Stimulated activated CD8-positive, alpha-beta memory T cell treated with anti-CD3 and anti-CD28 coated beads, Interleukin-15, amount 100 ng/mL, for 1 hour (primary cell): ENCODE data around the gene PRRC2B.
A peak's percentile ranks its signal among the peaks of the same experiment; 100 is the strongest.

Source experiments
- DNase-seq: peaks from one replicate; pipeline ENCODE4 v3.0.0-alpha.2; 2020; ENCODE audit warnings: low read depth

Gene PRRC2B

DNA sequence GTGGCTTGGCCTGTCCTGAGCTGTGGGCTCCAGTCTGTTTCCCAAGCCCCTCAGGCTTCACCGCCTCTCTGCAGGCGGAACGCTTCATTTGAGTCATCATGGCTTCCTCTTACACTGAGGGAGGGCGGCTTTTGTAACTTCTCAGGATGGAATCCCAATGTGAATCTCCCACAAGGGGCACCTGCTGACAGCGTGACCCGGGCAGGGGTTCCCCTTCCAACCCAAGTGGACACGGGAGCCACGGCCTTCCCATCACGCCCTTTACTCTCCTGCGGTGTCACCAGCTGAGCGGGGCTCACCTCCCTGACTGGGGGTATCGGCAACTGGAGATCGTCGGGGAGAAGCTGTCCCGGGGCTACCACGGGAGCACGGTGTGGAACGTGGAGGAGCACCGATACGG lies 124.7 kb downstream of the PRRC2B start:
- DNase-seq: no peak

DNA sequence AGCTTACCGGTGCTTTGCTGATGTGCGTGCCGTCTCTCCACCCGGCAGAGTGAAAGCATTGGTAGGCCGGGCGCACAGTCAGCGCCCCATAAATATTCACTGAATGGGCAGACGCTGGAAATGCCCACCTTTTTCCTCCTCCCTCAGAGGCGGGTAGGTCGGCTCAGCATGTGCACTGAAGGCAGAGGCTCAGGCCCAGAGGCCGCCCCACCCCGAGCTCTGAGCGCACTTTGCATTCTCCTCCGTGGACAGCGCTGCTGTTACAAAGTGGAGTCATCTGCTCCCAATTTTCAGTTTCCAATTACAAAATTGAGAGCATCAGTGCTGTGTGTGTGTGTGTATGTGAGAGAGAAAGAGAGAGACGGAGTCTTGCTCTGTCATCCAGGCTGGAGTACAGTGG lies 126.6 kb downstream of the PRRC2B start:
- DNase-seq: no peak

DNA sequence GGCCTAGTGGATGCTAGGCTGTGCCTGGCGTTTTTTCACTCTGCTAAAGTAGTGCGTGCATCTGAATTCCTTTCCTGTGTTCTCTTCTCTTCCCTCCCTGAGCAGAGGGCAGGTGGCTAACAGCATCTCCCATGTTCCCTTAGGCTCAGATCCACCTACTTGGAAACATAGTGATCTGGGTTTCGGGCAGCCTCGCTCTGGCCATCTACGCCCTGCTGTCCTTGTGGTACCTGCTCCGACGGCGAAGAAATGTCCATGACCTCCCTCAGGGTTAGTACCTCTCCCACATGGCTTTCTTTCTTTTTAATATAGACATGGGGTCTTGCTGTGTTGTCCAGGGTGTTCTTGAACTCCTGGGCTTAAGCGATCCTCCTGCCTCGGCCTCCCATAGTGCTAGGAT lies 127.3 kb downstream of the PRRC2B start:
- DNase-seq: no peak

DNA sequence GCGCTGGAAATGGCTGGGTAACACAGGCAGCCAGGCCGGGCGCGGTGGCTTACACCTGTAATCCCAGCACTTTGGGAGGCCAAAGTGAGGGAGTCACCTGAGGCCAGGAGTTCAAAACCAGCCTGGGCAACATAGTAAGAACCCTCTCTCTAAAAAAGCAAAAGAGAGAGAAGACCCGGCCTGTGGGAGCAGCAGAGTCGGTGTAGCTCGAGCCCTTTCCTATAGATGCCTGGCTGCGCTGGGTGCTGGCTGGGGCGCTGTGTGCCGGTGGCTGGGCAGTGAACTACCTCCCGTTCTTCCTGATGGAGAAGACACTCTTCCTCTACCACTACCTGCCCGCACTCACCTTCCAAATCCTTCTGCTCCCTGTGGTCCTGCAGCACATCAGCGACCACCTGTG lies 127.9 kb downstream of the PRRC2B start:
- DNase-seq: no peak

DNA sequence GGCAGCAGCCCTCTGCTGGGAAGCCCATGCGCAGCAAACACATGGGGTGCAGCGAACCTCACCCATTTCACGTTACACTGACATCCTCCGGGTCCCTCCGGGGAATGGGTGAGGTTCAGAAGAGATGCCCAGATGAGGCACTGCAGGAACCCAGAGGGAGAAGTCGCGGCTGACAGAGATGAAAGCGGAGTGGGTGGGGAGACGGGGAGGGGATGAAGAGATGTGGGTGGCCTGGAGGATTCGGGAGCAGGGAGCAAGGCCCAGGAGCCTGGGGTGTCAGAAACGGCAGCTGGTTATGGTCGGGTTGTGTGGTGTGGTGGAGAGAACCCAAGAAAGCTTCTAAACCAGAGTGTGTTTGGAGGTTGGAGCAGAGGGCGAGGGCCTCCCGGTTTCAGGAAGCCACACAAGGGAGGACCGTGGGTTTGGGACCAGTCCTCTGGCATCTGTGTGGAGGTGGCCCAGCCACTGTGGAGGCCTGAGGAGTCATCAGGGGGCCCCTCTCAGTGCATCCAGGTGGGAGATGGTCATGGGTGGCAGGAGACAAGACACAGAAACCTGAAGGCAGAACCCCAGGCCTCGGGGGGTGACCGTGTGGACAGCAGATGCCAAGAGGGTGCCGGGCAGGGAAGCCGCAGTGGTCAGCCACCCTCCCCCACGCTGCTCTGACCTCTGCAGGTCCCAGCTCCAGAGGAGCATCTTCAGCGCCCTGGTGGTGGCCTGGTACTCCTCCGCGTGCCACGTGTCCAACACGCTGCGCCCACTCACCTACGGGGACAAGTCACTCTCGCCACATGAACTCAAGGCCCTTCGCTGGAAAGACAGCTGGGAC lies 128.6 kb downstream of the PRRC2B start:
- DNase-seq: no peak

DNA sequence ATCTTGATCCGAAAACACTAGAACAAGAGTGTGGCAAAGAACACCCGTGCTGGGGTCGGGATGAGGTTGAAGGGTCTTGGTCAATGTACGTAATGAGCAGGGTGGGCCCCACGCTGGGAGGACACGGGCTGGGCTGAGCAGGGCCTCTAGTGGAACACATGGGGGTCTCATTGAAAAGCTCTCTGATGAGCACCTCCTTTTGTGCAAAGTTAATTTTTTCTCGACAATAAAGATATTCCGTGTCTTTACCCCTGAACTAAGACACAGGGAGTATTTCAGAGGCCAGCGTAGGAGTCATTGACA lies 129.2 kb downstream of the PRRC2B start:
- DNase-seq: no peak

DNA sequence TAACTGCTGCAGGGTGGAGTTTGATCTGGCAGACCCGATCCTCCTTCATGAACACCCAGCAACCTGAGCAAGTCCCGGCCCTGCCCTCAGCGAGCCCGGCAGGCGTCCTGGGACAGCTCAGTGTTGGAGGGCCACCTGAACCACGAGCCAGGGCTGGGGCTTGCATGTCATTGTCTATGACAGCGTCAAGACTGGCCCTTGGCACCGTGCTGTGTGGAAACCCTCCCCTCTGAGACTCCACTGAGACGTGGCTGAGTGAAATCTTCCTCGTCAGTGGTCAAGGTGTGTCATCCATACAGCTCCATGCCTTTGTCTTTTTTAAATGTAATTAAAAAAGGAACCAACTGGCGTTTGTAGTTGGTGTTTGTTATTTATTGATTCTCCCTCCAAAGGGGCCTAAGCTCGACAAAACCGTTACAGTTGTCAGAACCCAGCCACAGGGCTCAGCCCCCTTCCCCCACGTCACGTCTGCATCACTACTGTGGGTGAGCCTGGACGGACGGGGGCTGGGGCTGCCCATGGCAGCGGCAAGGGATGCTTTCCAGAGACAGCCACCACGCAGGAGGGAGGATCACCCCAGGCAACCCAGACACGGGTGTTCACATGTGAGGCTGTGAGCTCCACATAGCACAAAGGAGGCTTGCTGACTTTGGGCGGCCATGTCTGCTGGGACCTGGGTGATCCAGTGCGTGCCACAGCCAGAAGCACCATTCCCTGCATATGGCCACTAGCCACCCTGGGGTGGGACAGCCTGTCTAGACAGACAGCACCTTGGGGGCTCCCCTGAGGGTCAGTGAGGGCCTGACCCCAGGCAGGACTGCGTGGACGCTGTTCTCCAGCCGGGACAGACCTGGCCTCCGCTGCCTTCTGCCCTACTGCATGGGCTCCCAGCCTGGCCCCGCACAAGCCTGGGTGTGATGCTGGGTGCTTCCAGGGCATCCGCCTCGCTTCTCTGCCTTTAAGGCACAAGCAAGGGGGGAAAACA lies 129.9 kb downstream of the PRRC2B start:
- no peak for DNase-seq

DNA sequence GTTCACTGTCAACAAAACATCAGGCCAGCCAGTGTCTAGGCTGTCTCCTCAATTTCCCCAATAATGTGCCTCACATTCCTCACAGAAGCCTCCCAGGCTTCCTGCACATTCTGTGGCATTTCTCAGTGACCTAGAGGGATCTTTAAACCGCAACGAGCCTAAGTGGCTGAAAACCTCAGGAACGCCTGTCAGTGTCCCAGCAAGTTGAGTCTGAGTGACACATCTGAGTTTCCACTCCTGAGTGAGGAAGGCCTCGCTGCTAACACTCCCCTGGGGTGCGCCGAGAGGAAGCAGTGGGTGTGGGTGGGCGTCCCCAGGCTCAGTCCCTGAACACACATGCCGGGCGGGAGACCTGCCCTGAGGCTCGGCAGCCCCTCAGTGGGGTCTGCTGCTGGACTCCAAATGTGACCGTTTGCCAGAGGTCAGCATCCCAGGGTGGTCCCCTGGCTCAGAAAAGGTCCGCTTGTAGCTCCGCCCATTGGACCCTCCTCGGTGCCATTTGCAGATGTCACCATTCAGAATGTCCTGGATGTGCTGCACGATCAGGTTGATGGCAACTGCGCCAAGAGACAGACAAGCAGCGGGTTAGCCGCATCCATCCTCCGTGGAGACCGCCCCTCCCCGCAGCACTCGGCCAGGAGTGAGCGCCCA lies 130.9 kb downstream of the PRRC2B start:
- no peak for DNase-seq

DNA sequence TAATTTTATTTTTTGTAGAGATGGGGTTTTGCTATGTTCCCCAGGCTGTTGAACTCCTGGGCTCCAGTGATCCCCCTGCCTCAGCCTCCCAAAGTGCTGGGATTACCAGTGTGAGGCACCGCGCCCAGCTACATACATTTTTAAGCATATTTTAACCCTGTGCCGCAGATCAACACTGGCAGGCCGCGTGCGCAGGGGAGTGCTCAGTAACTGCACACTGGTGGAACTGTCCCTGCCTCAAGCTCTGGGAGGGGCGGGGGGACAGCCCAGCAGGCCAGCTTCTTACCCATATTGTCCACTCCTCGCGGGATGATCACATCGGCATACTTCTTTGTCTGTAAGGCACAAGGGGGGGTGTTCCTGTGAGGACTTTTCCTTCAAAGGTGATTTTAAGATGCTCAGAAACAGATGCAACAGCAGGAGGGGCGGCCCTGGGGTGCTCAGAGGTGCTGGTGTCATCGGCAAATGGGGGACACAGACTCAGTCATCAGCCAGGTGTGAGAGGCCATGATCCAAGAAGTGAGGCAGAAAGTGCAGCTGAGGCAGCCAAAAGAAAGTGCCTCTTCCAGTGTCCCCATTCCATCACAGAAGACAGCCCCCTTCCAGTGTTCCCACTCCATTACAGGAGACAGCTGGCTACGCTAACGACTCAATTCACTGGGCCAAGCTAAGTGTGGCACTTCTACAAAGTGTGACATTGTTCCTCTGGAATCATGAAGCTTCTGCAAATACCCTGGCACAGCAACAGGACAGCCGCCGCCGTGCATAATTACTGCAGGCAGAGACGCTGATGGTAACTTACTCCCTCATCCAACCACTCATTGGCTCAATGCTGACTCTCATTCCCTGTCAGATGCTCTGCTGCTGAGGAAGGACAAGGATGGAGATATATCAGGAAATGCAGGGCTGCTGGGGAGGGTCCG lies 132.0 kb downstream of the PRRC2B start:
- DNase-seq: no peak

DNA sequence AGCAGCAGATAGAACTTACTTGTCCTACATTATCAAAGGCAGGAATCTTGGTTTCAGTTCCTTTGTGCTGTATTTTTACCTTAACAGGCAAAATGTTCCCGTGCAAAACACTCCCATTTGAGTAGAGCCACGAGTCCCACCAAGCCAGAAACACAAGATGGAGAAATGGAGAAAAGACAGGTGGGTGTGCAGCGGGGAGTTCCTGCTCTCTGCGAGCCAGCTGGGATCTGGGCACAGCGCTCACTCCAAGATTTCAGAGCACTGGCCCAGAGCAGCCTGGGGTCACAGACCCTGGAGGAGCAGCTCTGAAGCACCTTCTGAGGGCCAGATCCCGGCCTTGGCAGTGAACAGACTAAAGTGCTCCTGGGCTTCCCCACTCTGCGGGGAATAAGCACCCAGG lies 134.3 kb downstream of the PRRC2B start:
- DNase-seq: no peak

DNA sequence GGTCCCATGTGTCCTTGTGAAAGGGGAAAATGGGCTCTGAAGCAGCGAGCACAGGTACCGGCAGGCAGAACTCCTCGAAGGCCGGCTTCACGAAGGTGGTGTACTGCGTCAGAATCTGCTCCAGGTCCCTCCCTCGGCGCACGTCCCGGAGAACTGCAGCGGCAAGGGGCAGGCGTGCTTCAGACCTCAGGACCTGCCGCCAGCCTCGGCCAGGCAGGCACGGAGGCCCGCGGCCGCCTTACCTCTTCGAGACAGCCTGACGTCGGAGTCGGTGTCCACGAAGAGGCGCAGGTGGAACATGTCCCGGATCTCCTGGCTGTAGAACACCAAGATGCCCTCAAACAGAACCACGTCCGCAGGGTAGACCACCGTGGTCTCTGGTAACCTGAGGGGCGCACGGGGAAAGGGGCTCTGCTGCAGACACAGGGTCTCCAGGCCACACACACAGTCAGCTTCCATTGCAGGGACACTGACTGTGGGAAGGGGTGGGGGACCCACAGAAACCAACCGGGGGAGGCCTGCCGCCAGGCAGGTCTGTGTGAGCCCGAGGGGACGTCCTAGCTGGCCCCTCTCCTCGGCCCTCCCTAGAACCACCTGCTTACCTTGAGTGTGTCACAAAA lies 135.1 kb downstream of the PRRC2B start:
- DNase-seq: no peak

DNA sequence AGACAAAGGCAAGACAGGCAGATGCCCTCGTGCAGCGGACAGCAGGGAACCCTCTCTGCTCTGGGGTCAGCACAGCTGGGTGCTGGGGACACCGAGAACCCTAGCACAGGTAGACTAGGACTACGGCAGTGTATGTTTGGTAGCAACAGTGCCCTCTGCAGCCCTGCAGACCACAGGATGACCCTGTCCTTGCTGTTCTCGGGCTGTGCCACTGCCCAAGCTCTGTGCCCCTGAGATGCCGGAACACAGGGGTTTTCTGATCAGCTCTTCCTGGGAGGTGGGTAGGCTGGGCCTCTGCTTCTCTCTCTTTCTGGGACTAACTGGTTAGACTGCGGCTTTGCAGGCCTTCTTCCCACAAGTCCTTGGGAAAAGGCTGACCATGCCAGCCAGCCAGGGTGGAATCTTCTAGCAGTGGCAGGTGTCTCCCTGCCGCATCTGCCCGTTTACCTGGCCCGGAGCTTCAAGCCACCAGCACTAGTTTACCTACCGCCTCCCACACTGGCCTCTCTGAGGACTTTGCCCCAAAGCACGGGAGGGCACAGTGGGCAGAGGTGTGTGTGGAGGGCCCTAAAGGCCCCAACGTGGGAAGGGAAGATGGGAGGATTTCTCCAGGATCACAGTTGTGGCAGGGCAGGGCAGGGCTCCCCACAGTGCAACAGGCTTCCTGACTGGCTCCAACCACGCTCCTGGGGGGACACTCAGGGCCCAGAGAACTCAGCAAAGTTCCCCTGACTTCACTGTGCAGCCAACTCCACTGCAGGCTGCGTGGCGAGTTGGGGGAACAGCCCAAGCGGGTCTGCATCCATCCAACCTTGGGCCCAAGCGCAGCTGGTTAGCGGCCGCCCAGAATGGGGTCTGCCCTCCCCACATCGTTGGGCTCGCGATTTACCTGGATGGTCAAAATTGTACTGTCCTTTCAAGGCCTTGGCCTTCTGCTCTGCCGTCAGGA lies 136.0 kb downstream of the PRRC2B start:
- DNase-seq: no peak

DNA sequence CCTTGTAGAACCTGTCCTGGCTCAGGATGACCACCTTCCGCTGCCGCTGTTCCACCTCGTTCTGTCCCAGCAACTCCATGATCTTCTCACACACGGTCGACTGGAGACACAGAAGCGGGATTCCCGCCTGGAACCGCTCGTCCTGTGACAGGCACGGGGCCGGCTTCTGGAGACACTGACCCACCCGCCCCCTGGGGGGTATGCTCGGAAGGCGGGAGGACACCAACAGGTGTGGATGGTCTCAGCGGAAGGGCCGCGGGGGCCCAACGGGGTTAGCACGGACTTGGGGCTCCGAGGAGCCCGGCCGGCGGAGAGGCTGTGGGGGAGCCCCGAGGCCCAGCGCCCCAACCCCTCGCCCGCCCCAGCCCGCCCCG lies 136.6 kb downstream of the PRRC2B start:
- DNase-seq: no peak

DNA sequence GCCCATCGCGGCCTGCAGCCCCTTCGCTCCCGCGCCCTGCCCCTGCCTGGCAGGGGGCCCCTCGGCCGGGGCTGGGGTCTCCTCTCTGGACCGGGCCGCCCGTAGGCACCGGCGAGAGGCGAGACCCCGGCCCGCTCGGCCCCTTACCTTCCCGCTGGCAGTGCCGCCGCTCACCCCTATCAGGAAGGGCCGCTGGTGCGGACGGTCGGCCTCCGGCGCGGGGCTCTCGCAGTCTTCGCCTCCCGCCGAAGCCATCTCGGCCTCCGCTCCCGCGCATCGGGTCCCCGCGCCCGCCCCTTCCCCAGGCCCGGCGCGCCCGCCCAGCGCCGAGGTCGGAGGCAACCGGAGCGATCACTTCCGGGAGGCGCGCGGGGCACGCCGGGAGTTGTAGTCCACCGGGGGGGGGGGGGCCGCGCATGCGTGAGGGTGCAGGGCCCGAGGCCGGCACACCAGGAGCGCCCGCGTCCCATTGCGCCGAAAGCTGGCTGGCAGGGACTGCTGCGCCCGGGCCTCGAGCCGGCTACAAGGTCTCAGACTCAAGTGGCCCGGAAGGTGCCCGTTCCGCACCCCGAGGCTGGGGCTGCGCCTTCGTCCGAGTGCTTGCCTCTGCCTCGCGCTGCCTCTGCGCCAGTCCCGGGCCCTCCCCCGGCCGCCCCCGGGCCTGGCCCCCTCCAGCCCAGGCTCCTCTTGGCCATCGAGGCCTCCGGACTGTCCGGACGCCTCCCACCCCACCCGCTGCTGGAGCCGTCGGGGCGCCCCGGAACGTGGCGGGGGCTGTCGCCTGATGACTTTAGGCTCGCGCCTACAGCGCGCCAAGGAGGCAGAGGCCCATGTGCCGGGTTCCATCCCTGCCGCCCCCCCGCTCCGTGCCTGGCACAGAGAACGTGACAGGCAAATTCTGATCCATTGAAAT lies 137.3 kb downstream of the PRRC2B start, which contains the start of gene UCK1:
UCK1 (minus strand) TSS at position 344 of the 913 bp plus-strand sequence; CDS start at position 255, 89 bp downstream.
- peak; percentile 42 for DNase-seq

DNA sequence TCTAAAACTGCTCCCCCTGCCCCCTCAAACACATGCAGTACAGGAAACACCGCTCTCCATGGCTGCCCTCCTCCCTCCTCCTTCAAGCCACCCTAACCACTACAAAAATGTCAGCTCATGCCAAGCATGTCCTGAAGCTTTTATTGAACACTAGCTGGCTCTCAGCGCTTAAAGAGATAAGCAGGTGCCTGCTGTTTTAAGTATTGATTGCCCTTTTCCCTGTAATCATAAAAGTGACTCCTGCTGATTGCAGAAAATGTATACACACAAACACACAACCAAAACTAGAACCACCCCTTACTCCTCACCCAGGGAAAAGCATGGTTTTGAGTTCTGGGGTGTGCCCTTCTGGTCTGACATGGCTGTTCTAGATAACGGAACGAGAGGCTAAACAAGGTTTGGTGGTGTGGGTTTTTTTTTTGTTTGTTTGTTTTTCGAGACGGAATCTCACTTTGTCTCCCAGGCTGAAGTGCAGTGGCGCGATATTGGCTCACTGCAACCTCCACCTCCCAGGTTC lies 140.9 kb downstream of the PRRC2B start:
- DNase-seq: no peak

DNA sequence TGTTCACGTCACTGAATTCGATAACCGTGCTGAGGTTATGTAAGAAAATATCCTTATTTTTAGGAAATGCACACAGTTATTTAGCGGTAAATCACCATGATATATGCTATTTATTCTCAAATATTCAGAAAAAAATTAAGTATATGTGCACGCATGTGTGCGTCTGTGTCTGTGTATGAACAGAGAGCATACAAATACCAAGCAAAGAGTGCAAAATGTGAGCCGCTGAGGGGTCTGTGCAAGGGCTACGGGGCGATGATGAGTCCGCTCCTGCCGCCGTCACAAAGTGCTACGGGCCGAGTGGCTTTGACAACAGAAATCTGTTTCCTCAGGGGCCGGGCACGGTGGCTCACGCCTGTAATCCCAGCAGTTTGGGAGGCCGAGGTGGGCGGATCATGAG lies 144.1 kb downstream of the PRRC2B start:
- no peak for DNase-seq

DNA sequence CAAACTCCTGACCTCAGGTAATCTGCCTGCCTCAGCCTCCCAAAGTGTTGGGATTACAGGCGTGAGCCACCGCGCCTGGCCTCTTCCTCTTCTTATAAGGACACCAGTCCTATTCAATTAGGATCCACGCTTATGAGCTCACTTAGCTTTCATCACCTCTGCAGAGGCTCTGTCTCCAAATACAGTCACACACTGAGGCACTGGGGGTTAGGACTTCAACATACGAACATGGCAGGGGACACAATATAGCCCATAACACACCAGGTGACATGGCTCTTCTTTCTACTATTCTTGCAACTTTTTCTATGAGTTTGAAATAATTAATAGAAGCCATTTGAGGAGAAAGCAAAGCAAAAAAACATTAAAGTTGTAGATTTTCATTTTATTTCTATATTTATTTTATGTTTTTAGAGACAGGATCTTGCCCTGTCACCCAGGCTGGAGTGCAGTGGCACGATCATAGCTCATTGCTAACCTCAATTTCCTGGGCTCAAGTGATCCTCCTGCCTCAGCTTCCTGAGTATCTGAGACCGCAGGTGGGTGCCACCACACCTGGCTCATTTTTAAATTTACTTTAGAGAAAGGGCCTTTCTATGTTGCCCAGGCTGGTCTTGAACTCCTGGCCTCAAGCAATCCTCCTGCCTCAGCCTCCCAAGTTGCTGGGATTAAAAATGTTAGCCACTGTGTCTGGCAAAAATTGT lies 145.5 kb downstream of the PRRC2B start:
- no peak for DNase-seq

DNA sequence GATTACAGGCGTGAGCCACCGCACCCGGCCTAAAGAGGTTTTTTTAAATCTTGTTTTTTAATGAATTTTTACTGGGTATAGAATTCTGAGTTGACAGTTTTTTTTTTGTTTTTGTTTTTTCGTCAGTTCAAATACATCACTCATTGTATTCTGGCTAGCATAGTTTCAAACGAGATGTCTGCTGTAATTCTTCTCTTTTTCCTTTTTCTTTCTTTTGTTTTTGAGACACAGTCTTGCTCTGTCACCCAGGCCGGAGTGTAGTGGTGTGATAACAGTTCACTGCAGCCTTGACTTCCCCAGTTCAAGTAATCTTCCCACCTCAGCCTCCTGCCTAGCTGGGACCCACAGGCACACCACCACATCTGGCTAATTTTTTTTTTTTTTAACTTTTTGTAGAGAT lies 149.3 kb downstream of the PRRC2B start:
- no peak for DNase-seq
